HG03354 (cell line): ENCODE data around the gene PLCB1.

ENCODE experiments used
- ATAC-seq: cut with Tn5 transposase; IDR thresholded peaks from one replicate; pipeline ENCODE4 v1.9.1; 2021; ENCODE audit warnings: mild to moderate bottlenecking; ENCODE audit not compliant: unreplicated experiment, poor library complexity, severe bottlenecking

The PLCB1 gene

DNA sequence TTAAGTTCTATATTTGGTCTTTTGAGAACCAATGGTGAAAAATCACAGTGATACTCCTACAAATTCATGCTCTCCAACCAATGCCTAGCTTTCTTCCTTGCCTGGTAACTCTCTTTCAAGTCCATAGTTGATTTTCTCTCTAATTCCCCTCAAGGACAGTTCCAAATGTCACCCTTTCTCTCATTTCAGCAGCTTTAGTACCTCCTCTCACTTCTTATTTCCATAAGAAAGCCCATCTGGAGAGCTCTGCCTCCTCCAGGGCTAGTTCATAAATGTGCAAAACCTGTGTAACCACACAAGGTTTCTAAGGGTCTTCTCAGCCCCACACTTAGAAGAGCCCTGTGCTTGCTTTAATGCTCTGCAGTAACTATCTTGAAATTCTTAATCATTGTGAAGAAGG, 781.4 kb downstream of the PLCB1 start:
- ATAC-seq: no peak

DNA sequence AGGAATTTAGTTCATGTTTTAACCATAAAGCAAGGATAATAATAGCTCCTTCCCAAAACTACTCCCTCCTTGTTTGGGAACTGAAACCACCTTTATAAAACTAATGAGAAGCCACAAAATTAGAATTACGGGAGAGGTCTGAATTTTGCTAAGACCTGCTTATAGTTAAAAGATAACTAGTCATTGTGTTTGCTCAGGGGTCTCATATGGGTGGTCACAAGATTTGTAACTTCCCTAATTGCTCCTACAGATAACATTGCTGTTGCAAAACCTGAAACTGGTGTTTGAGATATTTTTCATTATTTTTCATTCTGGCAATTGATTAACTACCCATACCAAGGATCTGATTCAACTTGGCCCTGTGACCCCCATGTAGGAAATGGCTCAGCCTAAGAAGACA, 782.4 kb downstream of the PLCB1 start:
- no peak for ATAC-seq

DNA sequence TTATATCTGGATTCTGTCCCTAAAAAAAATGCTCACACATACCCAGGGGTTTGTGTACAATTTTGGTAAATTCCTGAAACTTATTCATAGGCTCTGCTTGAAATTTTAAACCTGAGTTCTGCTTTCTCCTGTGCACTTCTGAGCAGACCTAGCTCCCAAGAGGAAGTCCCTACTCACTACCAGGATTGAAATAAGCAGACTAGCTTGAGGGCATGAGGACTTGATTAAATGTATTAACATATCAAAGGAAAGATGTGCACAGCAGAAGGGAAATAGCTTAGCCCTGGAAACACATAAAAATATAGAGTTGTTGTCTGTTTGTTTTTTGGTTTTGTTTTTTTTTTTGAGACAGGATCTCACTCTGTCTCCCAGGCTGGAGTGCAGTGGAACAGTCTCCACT, 785.0 kb downstream of the PLCB1 start:
- ATAC-seq: no peak

DNA sequence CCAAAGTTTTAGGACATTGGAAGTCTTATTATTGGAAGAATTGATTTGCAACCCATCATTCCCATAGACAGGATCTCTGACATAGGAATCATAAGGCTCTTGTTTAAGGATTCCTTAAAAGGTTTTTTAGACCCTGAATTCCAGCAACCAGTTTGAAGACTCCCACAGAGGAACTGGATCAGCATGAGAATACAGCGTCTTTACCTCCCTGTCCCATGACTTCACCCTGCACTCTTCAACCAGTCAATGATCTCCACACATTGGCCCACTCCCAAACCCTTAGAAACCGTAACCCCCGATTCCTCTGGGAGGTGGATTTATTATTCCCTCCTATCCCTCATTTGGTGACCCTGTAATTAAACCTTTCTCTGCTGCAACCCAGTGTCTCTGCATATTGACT, 786.1 kb downstream of the PLCB1 start:
- no peak for ATAC-seq

DNA sequence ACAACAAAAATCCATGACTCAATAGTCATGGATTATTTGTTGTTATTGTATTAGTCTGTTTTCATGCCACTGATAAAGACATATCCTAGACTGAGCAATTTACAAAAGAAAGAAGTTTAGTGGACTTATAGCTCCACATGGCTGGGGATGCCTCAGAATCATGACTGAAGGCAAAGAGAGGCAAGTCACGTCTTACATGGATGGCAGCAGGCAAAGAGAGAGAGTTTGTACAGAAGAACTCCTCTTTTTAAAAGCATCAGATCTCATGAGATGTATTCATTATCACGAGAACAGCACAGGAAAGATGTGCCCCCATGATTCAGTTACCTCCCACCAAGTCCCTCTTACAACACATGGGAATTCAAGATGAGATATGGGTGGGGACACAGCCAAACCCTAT, 792.5 kb downstream of the PLCB1 start:
- ATAC-seq: no peak

DNA sequence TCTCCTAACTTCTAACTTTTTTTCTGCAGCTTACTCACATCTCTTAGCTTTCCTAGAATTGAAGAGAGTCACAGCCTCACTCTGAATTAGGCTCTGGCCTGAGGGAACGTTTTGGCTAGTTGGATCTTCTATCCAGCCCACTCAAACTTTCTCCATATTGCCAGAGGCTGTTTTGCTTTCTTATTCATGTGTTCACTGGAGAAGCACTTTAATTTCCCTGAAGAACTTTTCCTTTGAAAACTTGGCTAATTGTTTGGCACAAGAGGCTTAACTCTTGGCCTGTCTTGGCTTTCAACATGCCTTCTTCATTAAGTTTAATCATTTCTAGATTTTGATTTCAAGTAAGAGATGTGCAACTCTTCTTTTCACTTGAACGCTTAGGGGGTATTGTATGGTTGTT, 798.7 kb downstream of the PLCB1 start:
- ATAC-seq: no peak

DNA sequence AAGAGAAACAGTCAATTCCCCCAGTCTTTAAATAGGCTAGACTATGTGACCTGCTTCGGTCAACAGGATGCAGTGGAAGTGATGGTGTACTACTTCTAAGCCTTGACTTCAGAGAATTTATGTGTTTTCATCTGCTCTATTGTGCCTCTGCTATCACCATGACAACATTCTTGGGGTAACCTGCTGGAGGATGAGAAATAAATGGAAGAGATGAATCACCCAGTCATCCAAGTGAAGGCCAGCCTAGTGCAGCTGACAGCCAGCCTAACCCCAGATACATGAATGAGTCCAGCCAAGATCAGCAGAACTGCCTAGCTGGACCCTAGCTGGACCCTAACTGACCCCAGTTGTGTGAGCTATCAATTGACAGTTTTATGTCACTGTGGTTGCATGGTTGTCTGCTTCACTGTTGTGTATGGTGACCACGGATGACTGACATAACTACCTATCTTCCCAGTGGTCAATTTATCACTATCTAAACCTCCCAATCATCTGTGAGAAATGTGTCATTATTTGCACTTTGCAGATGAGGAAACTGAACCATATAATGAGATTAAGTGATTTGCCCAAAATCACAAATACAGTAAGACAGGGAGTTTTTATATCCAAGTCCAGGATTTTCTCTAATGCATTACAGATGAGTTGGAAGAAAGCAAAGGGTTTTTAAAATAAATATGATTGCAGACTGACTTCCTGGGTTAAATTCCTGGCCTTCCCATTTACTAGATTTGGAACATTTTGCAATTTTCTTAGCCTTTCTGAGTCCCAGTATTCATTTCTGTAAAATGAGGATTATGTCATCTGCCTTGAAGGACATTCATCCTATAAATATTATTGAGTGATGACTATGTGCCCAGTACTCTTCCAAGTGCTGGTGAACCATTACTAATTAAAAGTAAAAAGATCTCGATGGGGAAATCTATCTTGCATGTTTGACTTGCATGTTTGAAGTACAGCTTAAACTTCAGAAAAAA, 800.4 kb downstream of the PLCB1 start:
- no peak for ATAC-seq

DNA sequence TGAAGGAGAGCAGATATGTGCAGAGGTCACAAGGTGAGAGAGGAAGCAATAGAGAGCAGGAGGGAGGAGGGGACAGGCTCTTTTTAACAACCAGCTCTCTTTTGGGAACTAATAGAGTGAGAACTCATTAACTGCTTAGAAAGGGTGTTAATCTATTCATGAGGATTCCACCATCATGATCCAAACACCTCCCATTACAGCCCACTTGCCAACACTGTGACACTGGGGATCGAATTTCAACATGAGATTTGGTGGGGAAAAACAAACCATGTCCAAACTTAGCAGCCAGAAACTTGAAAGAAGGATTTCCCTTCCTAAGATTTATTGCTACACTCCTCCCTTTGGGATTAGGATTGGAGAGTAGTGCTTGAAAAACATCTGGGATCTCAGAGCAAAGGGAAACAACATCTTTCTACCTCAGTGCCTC, 801.3 kb downstream of the PLCB1 start:
- ATAC-seq: no peak

DNA sequence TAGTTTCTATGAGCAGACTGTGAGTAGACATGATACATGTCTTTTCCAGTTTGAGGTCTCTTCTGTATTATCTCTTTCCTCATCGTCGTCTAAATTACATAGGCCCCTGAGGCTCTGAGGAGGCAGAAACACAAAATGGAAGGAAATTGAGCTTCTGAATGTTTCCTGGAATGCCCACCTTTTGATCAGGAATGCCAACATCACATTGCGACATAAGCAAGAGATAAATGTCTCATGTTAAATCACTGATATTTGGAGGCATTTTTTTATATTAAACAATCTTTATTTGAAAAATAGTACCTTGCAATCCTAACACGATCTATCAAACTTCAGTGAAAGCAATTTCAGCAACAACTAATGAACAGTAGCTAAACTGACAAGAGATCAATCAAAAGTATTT, 802.3 kb downstream of the PLCB1 start:
- ATAC-seq: no peak
